Measurements from ENCODE around the gene PITRM1. TPM values are rescaled to one million over a fixed set of nuclear protein-coding genes. Genes with fewer than 3 reads are reported as not detected.

Gene PITRM1
- total and polyA plus RNA-seq, 7 donors: 16.6 to 70.3 (median 48.5) TPM

- Histone ChIP-seq H3K36me3 (no peaks in the 10 kb centered on the region), H3K4me1 (no peaks in the 10 kb centered on the region), H3K9me3 (no peaks in the 10 kb centered on the region), H3K27me3 (no peaks in the 10 kb centered on the region), H3K27ac (no peak overlapping the region), H3K4me3 (no peak overlapping the region)
- TF ChIP-seq POLR2AphosphoS5 (IDR thresholded peaks at IDR 0.05) (no peak), POLR2A (IDR thresholded peaks at IDR 0.05) (no peak), EP300 (IDR thresholded peaks at IDR 0.05) (no peak), CTCF (IDR thresholded peaks at IDR 0.05) (no peak)
- no peak for DNase-seq
- 56 to 63% methylated on average over 4 of the region's 4 CpGs for WGBS, 2 donors
- intact Hi-C loops (cut with DNase I): no loop called here
These were observed 31.4 kb upstream of the PITRM1 start for GRCh38 chr10:3203972-3204371.

GRCh38 chr10:3203016-3203811, 30.6 kb upstream of the PITRM1 start:
- TF ChIP-seq CTCF (IDR thresholded peaks at IDR 0.05) (no peak), POLR2AphosphoS5 (IDR thresholded peaks at IDR 0.05) (no peak), POLR2A (IDR thresholded peaks at IDR 0.05) (no peak), EP300 (IDR thresholded peaks at IDR 0.05) (no peak)

GRCh38 chr10:3201796-3202195, 29.2 kb upstream of the PITRM1 start:
- Histone ChIP-seq H3K4me1 (peaks cover 0 to 16% (median 11%) of the 10 kb centered on the region in 4 donors), H3K27me3 (no peaks in the 10 kb centered on the region), H3K4me3 (no peak overlapping the region), H3K36me3 (no peaks in the 10 kb centered on the region), H3K9me3 (no peaks in the 10 kb centered on the region), H3K27ac (no peak overlapping the region)
- intact Hi-C loops (cut with DNase I): no loop called here
- WGBS, 2 donors: 81 to 82% methylated on average over 8 of the region's 8 CpGs
- no peak for TF ChIP-seq CTCF (IDR thresholded peaks at IDR 0.05)
- no peak for TF ChIP-seq POLR2AphosphoS5 (IDR thresholded peaks at IDR 0.05)
- no peak for TF ChIP-seq POLR2A (IDR thresholded peaks at IDR 0.05)
- TF ChIP-seq EP300 (IDR thresholded peaks at IDR 0.05): no peak
- DNase-seq: no peak

More at GRCh38 chr10:3203016-3203811, 30.6 kb upstream of the PITRM1 start:
- Histone ChIP-seq H3K9me3 (no peaks in the 10 kb centered on the region), H3K36me3 (no peaks in the 10 kb centered on the region), H3K4me3 (no peak overlapping the region), H3K4me1 (peaks cover 0 to 2% (median 0%) of the 10 kb centered on the region in 4 donors), H3K27ac (no peak overlapping the region), H3K27me3 (no peaks in the 10 kb centered on the region)
- WGBS, 2 donors: 82 to 85% methylated on average over 11 of the region's 11 CpGs
- intact Hi-C loops (cut with DNase I): no loop called here
- DNase-seq: no peak

- 70 to 87% methylated on average over 9 of the region's 9 CpGs for WGBS, 2 donors
These were observed 26.9 kb upstream of the PITRM1 start for GRCh38 chr10:3199488-3199887.

More at GRCh38 chr10:3199488-3199887, 26.9 kb upstream of the PITRM1 start:
- Histone ChIP-seq H3K4me3 (no peak overlapping the region), H3K27ac (no peak overlapping the region), H3K27me3 (no peaks in the 10 kb centered on the region), H3K36me3 (no peaks in the 10 kb centered on the region), H3K4me1 (peaks cover 0 to 19% (median 13%) of the 10 kb centered on the region in 4 donors), H3K9me3 (no peaks in the 10 kb centered on the region)
- DNase-seq: no peak
- intact Hi-C loops (cut with DNase I): loop anchor here (5.0 kb wide), 3 partner anchors 38 to 1458 kb away; no protein-coding TSS in a partner anchor
- TF ChIP-seq POLR2AphosphoS5 (IDR thresholded peaks at IDR 0.05) (no peak), POLR2A (IDR thresholded peaks at IDR 0.05) (no peak), EP300 (IDR thresholded peaks at IDR 0.05) (no peak), CTCF (IDR thresholded peaks at IDR 0.05) (no peak)
